Raji (cell line): ENCODE measurements around the gene ELOVL6.
A peak's percentile ranks its signal among the peaks of the same experiment; 100 is the strongest.

Experiments used
- POLR2A ChIP-seq: IDR thresholded peaks from 2 replicates; pipeline ENCODE4 v1.6.1; 2011; ENCODE audit warnings: low read depth, low read length, control low read depth; ENCODE audit not compliant: insufficient read depth

The ELOVL6 gene, protein sequence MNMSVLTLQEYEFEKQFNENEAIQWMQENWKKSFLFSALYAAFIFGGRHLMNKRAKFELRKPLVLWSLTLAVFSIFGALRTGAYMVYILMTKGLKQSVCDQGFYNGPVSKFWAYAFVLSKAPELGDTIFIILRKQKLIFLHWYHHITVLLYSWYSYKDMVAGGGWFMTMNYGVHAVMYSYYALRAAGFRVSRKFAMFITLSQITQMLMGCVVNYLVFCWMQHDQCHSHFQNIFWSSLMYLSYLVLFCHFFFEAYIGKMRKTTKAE

DNA sequence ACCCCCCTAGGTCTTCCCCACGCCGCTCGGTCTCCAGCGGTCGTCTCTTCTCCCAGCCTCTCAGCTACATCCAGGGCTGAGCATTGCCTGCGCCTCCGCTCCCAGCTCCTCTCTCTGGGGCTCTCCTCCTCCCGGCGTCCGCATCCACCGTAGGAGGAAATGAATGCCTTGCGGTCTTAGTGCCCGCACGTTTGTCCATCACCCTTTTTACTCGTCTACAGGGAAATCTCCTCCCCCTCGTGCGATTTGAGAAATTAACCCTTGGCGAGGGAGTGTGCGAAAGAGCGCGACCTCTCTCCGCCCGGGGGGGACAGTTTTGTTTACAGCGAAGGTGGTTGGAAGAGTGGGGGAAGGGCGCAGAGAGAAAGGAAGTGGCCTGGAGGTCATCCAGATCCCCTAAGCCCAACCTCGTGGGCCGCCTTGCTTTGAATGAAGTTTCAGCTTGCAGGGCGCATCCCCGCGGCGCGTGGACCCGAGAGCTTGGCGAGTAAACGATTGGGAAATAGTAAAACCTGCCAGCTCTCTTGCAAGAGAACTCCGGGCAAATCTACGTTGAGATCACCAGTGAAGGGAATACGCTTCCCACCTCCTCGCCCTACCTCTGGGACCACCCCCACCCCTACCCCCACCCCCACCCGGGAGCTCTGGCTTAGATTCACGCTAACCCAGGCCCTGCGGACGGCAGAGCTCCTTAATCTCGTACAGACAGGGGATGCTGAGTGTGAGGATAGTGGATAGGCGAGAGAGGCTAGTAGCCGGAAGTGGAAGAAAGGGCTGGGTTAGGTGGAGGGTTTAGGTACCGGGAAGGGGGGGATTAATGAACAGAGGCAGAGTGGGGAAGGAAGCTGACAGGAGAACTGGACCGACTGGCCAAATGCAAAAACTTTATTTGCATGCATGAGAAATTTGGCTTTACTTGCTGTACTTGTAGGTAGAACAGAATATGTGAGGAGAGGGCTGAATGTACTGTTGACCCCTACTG, at the start of gene ELOVL6:
ELOVL6 (minus strand) TSS at position 181 of the 982 bp plus-strand sequence. CDS start 280 bp downstream, outside the sequence.
- peak; percentile 61 for TF ChIP-seq POLR2A

DNA sequence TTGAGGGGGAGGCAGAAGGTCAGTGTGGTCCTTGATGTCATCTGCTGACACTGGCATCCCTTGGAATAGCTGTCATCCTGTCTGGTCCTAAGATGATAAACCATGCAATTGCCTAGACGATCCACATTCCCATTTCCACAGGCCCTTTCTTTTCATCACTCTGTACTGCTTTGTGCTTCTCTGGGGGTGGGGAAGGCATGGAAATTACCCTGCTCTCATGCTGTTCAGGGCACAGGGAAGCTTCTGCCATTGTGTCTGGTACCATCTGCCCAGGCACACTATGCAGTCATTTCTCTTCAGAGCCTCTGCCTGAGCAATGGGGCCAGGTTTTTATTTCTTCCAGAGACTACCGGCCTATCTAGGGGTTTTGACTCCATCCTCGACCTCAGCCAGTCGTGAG, 49.7 kb upstream of the ELOVL6 start:
- TF ChIP-seq POLR2A = no peak

DNA sequence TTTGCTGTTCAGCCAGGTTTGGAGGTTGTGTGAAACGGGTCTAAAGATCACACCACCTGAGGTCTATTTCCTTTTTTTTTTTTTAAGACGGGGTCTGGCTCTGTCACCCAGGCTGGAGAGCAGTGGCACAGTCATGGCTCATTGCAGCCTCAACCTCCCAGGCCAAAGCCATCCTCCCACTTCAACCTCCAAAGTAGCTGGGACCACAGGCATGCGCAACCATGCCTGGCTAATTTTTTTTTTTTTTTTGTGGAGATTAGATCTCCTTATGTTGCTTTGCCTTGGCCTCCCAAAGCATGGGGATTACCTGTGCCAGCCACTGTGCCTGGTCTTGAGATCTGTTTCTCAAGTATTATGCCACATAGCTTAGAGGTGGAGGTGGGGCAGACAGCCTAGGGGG, 49.2 kb upstream of the ELOVL6 start:
- no peak for TF ChIP-seq POLR2A

DNA sequence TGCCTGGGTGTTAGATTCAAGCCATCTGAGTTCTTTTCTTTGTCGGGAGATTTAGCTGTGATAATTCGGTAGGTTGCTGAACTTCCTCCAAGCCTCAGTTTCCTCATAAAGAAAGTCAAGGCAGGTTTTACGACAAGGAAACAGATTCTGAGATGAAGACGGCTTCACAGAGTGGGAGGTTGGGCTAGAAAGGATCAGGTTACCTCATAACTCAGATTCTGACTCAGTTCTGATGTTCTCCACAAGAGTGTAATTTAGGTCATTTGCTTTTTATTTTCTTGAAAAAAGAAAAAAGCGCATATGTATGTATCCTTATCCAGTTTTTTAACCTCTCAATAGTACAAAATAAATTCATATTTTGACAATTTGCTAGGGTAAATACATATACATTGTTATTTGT, 47.2 kb upstream of the ELOVL6 start:
- no peak for TF ChIP-seq POLR2A

DNA sequence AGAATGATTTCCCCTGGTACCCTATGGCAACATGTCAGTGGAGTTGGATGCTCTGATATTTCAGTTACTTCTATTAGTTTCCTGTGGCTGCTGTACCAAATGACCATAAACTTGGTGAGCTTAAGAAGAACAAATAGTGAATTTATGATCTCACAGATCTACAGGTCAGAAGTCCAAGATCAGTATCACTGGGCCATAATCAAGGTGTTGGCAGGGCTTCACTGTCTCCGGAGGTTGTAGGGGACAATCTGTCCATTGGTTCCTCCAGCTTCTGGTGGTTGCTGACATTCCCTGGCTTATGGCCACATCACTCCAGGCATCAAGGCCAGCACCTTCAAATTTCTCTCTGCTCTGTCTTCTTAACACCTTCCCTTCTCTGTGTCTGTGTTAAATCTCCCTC, 37.9 kb upstream of the ELOVL6 start:
- no peak for TF ChIP-seq POLR2A

DNA sequence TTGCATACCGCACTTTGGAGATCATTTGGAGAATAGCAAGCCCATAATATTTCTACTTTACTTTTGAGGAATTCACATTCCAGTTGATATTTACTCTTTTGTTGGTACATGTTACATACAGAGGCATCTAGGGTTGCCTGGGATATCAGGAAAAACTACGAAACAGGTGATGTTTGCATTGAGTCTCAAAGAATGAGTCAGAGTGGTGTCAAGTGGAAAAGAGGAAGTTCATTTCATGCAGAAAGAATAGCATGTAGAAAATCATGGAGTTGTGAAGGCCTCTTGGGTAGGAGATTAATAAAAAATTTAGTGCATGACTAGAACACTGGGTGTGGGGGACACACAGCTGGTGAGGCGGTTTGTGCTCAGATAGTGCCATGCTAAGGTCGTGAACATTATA, 33.5 kb upstream of the ELOVL6 start:
- no peak for TF ChIP-seq POLR2A

DNA sequence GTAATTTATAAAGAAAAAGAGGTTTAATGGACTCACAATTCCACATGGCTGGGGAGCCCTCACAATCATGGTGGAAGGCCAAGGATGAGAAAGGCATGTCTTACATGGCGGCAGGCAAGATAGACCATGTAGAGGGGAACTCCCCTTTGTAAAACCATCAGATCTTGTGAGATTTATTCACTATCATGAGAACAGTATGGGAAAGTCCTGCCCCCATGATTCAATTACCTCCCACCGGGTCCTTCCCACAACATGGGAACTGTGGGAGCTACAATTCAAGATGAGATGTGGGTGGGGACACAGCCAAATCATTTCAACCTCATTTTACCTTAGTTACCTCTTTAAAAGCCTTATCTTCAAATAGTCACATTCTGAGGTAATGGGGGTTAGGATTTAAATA, 30.9 kb upstream of the ELOVL6 start:
- no peak for TF ChIP-seq POLR2A

DNA sequence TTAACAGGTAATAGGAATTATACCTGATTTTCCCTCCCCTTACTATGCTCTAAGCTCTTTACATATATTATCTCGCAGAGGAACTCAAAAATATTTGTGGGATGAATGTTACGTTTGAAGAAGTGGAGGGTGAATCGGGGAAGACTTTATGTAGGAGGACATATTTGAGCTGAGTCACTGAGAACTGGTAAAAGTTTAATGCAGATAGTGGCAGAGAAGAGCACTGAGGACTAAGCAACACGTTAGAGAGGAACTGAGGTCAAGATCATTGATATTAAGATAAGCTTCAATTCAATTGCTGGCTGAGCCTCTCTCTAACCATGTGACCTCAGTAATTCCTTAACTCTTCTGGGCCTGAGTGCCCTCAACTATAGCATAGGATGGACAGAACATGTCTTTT, 26.4 kb upstream of the ELOVL6 start:
- TF ChIP-seq POLR2A = no peak

DNA sequence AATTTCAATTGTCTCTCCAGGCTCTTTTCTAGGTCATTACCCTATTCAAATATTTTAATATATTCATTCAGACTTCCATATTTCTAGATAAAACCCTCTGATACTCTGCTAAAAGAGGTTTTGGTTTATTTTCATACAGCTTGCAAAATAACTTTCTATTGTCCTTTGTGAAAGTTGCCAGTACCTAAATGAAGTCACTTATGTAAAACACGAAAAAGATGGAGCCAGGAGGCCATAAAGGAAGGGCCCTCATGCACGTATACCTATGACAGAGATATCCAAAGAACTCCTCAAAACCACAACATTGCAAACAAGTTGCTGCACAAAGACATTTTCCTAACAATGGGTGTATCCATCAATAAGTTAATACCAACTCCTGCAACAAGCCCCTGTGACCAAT, 25.7 kb upstream of the ELOVL6 start:
- no peak for TF ChIP-seq POLR2A

DNA sequence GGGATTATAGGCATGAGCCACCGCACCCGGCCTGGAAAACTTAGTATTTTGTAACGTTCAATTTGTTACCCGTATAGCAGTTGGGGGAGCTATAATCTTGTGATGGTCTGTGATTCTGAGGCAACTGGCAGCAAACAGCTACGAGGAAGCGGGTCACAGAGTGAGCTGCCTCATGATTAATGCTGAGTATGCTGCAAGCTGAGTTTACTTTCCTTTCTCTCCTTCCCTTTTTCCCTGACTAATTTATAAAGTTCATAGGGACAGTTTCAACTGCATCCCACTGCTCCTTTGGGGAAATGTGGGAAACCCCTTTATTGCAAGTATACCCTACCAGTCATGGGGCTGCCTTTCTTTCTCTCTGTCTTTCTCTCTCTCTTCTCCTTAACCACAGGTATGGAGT, 17.7 kb upstream of the ELOVL6 start:
- TF ChIP-seq POLR2A = no peak

DNA sequence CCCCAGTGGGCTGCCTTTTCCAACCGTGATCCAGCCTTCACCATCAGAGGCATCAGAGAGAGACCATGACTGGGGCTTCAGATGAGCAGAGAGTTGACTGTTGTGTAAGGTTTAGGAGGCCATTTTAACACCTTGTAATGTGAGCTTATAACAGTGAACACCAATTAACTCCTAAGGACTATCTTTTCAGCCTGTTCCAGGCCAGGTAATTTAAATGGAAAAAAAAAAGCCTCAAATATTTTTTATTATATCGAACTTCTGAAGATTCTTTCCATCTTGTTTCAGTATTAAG, 13.3 kb upstream of the ELOVL6 start:
- TF ChIP-seq POLR2A = no peak

DNA sequence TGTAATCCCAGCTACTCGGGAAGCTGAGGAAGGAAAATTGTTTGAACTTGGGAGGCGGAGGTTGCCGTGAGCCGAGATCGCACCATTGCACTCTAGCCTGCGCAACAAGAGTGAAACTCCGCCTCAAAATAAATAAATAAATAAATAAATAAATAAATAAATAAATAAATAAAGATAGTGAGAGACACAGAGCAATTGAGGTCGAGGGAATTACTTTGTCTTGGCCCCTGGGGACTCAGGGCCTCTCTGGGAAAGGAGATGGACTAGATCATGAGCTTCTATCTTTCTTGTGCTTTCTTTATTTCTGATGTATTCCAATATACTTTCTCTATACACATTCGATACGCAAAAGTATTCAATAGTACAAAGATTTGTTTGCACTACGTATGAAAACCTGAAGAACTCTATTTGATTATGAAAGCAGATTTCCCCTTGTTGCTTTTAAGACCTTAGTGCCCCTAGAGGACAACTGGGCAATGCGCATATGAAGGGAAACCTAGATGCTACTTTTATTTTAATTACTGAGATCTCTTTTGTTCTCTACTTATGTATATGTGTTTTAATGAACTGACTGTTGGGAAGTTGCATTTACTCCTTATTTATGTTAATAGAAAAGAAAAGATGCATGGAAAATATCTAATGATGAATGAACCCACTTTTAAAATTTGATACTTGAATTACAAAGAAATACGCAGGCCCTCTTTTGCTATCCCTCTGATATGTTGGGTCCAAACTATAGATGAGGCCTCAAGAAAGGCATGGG, 12.8 kb upstream of the ELOVL6 start:
- no peak for TF ChIP-seq POLR2A

DNA sequence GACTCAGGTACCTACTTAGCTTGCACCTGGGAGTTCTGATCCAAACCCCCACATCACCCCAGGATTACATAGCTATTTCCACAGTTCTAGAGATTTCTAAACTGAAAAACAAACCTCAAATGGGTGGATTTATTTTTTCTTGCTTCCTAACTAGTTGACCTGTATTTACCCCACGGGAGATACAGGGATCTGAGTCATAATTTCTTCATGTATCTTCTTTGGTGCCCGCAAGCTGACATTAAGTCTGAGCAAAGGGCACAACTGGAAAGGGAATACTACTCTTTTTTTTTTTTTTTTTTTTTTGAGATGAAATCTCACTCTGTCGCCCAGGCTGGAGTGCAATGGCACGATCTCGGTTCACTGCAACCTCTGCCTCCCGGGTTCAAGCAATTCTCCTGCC, 10.0 kb upstream of the ELOVL6 start:
- TF ChIP-seq POLR2A = no peak

DNA sequence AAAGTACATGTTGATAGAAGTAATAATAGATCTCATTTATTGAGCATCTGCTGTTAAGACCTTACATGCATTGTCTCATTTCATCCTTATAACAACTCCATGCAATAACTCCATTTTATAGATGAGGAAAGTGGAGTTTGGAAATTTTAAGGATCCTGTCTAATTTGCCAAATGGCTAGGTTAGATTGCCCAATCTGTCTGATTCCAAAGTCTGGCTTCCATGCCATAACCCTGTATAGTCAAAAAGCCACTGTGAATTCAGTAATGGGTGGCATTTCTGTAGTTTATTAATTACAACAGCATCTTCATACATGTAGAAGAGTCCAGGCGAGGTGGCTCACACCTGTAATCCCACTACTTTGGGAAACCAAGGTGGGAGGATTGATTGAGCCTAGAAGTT, 8.8 kb upstream of the ELOVL6 start:
- TF ChIP-seq POLR2A = no peak

DNA sequence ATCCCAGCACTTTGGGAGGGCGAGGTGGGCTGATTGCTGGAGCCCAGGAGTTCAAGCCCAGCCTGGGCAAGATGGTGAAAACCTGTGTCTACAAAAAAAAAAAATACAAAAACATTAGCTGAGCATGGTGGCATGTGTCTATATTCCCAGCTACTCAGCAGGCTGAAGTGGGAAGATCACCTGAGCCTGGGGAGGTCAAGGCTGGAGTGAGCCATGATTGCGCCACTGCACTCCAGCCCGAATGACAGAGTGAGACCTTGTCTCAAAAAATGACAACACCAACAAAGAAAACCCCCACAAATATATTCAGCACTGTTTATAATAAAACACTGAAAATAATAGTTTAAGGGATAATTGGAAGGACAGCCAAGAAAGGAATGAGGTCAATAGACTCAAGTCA, 3.6 kb upstream of the ELOVL6 start:
- TF ChIP-seq POLR2A = no peak

DNA sequence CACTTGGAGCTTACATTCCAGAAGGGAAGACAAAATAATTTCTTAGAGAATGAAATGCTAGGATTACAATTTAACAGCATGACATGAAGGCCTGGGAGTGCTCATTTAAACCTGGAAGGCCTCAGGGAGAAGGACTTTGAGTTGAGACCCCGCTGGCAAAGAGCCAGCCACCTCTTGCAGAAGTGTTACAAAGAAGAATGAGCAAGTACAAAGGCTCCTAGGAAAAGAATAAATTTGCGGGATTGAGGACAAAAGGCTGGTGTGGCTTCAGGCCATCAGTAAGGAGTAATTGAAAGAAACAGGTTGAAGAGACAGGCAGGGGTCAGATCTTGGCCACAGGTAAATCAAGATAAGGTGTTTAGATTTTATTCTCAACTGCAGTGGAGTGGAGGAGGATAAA, 3.1 kb upstream of the ELOVL6 start:
- TF ChIP-seq POLR2A = no peak
